ENCODE data around the gene ZFAND3. TPM values are rescaled to one million over a fixed set of nuclear protein-coding genes. Genes with fewer than 3 reads are reported as not detected.

The ZFAND3 gene
- total and polyA plus RNA-seq, 2 donors (not counting 3 experiments of a cell fraction or from before 2014, with no cell fraction given): 15.4 to 54.2 TPM

DNA sequence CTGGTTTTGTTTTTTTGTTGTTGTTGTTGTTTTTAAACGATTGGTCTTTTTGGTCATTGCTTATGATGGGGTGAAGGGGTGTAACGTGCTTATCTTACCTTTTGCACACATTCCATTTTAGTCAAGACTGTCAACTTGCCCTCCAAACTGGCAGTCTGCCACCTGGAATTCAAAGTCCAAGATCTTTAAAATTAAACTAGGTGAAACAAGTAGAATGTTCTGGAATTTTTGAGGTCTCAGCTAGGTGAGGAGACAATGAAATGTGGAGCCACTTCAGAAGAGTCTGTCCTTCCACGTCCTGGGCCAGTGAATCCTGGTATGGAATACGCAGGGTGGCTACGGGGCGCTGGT lies 344.6 kb downstream of the ZFAND3 start:
- no peaks in the 10 kb centered on the region for H3K4me1 ChIP-seq (ENCODE audit: control insufficient read depth, extremely low read depth, insufficient read depth, low read length)
- FAIRE-seq (no peak), DNase-seq (ENCODE audit: low read depth, low spot score) (no peak)
- no peaks in the 10 kb centered on the region for H3K36me3 ChIP-seq (ENCODE audit: control insufficient read depth in 2 of 2, extremely low read depth in 1 of 2, insufficient read depth in 2 of 2, low read length in 2 of 2)
- CTCF ChIA-PET: interaction anchor here (1.4 kb wide), 1 partner anchor 10 kb away, joined by 3 read pairs; no protein-coding TSS in a partner anchor
- H3K4me2 ChIP-seq (ENCODE audit: insufficient read depth, low read length): no peak overlapping the region
- POLR2A ChIA-PET: no interaction called here
- no peak overlapping the region for H3K4me3 ChIP-seq (replicated peaks in 1 of 3; ENCODE audit: insufficient read depth in 1 of 3, low read depth in 1 of 3, low read length in 3 of 3)
- no peak overlapping the region for H3K9ac ChIP-seq (replicated peaks; ENCODE audit: extremely low read depth, insufficient read depth, low read length)
- BruUV-seq (replicated peaks): no TSS peak
- H3K27ac ChIP-seq (ENCODE audit: insufficient read depth, low read depth, low read length): no peak overlapping the region
- no peaks in the 10 kb centered on the region for H3K27me3 ChIP-seq (ENCODE audit: control insufficient read depth in 2 of 2, insufficient read depth in 2 of 2, low read length in 2 of 2)
- dilution Hi-C loops (cut with MboI; ENCODE audit: extremely low pct_ligation_motif_present, low sequenced_read_pairs) (no loop called here), intact Hi-C loops (cut with micrococcal nuclease) (no loop called here)
- H3K9me1 ChIP-seq (replicated peaks; ENCODE audit: control insufficient read depth, extremely low read depth, insufficient read depth, low read length): no peaks in the 10 kb centered on the region
- H2AFZ ChIP-seq (ENCODE audit: low read depth, low read length): no peak overlapping the region
- H4K20me1 ChIP-seq (replicated peaks; ENCODE audit: control insufficient read depth, extremely low read depth, insufficient read depth, low read length): no peaks in the 10 kb centered on the region
- TF ChIP-seq EZH2 (IDR thresholded peaks at IDR 0.05; ENCODE audit: borderline replicate concordance, low read depth, low read length, severe bottlenecking) (no peak), JUN (IDR thresholded peaks at IDR 0.05; ENCODE audit: borderline replicate concordance, insufficient read depth, insufficient read length, low read depth) (no peak), POLR2AphosphoS5 (IDR thresholded peaks at IDR 0.05; ENCODE audit: insufficient read depth, low read depth, low read length) (no peak), POLR2A (IDR thresholded peaks at IDR 0.05; ENCODE audit: low read depth, low read length) (no peak), MYC (IDR thresholded peaks at IDR 0.05; ENCODE audit: low read depth, low read length) (no peak), GATA2 (IDR thresholded peaks at IDR 0.05; ENCODE audit: insufficient read depth, insufficient read length, low read depth, low read length) (no peak), FOS (IDR thresholded peaks at IDR 0.05; ENCODE audit: borderline replicate concordance, insufficient read depth, low read length) (no peak)
- TF ChIP-seq, protein P1, sequence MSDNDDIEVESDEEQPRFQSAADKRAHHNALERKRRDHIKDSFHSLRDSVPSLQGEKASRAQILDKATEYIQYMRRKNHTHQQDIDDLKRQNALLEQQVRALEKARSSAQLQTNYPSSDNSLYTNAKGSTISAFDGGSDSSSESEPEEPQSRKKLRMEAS (IDR thresholded peaks at IDR 0.05; ENCODE audit: insufficient read depth, insufficient read length): no peak
- TF ChIP-seq, protein P2, sequence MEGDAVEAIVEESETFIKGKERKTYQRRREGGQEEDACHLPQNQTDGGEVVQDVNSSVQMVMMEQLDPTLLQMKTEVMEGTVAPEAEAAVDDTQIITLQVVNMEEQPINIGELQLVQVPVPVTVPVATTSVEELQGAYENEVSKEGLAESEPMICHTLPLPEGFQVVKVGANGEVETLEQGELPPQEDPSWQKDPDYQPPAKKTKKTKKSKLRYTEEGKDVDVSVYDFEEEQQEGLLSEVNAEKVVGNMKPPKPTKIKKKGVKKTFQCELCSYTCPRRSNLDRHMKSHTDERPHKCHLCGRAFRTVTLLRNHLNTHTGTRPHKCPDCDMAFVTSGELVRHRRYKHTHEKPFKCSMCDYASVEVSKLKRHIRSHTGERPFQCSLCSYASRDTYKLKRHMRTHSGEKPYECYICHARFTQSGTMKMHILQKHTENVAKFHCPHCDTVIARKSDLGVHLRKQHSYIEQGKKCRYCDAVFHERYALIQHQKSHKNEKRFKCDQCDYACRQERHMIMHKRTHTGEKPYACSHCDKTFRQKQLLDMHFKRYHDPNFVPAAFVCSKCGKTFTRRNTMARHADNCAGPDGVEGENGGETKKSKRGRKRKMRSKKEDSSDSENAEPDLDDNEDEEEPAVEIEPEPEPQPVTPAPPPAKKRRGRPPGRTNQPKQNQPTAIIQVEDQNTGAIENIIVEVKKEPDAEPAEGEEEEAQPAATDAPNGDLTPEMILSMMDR (IDR thresholded peaks at IDR 0.05; ENCODE audit: extremely low read depth in 1 of 2, insufficient read depth in 1 of 2, low read depth in 1 of 2, low read length in 2 of 2): no peak
- H3K9me3 ChIP-seq (replicated peaks; ENCODE audit: control insufficient read depth, insufficient read depth, low read length): no peaks in the 10 kb centered on the region
- no peaks in the 10 kb centered on the region for H3K79me2 ChIP-seq (ENCODE audit: control insufficient read depth, insufficient read depth, low read length)
